GM21447 (cell line): ENCODE measurements around the gene IL1F10.
A peak's percentile ranks its signal among the peaks of the same experiment; 100 is the strongest.

Source experiments
- ATAC-seq: cut with Tn5 transposase; IDR thresholded peaks from one replicate; pipeline ENCODE4 v1.9.1; 2021; ENCODE audit not compliant: unreplicated experiment

The IL1F10 gene

DNA sequence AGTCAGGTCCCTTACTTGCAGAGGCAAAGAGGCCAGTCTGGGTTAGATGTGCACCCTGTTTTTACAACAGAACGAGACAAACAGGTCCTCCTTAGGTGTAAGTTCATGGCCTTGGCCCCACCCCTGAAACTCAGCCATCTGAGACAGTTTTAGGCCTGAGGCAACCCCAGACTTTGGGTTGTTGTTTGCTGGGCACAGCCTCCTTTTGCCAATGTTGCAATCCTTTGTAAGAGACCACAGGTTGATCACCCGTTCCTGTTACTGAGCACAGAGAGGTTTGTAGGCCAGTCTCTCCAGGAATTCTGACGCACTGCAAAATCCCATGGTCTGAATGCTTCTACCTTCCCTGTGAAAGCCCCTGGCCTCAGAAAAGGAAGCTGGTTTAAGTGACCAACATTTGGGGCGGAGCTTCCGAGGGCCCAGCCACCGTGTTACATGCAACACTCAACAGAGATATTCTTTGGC lies 44.1 kb downstream of the IL1F10 start:
- ATAC-seq, result no peak

GRCh38 chr2:113112441-113112840 lies 44.7 kb downstream of the IL1F10 start:
- ATAC-seq, result no peak

DNA sequence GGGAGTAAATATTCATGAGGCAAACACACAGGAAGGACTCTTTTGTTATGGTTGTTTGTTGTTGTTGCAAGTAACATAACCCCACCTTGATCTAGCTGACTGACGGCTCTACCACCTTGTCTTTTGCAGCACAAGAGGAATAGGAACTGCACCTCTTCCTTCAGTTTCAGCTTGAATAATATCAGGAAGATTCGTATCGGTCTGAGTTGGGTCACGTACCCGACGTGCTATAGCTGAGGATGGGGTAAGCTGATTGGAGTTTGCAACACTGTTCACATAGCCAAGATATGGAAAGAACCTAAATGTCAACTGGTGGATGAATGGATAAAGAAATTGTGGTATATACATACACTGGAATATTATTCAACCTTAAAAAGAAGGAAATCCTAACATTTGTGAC lies 45.1 kb downstream of the IL1F10 start:
- no peak for ATAC-seq

- no peak for ATAC-seq
These were observed 46.0 kb downstream of the IL1F10 start for GRCh38 chr2:113113807-113114206.

- ATAC-seq, result no peak
These were observed 46.6 kb downstream of the IL1F10 start for GRCh38 chr2:113114224-113114945.

GRCh38 chr2:113114996-113115395 lies 47.2 kb downstream of the IL1F10 start:
- no peak for ATAC-seq

DNA sequence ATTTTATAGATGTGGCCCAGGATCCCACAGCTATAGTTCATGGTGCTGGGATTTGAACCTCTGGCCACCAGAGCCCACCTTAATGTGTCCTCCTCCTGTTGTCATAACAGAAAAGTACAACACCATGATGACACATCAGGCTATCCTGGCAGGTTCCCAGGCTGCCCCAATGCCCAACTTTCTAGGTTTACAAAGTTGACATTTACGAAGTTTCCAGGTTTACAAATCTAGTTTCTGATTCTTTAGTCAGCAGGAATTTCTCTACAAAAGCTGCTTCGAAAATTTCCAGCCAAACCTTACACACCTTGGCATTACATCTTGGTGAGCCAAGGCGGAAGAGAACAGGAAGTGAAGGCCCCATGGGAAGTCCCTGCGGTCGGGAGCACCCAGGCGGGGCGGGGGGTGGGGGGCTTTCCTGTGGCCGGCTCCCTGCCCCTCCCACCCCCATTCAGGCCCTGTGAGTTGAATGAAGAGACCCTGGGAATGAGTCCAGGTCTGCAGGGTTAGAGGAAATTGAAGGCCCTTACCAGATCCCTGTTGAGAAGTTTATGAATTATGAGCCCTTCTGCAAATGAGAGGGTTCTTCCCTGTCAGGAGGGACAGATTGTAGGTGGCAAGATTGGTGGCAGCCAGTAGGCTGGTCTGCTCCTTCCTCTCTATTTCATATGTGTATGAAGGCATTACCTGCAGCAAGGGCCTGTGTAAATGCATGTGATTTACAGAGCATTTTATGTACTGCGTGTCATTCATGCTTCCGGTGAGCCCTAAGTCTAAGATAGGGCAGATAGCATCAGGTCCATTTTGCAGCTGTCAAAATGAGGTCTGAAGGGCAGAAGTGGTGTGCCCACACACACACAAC lies 48.6 kb downstream of the IL1F10 start:
- ATAC-seq, result no peak

DNA sequence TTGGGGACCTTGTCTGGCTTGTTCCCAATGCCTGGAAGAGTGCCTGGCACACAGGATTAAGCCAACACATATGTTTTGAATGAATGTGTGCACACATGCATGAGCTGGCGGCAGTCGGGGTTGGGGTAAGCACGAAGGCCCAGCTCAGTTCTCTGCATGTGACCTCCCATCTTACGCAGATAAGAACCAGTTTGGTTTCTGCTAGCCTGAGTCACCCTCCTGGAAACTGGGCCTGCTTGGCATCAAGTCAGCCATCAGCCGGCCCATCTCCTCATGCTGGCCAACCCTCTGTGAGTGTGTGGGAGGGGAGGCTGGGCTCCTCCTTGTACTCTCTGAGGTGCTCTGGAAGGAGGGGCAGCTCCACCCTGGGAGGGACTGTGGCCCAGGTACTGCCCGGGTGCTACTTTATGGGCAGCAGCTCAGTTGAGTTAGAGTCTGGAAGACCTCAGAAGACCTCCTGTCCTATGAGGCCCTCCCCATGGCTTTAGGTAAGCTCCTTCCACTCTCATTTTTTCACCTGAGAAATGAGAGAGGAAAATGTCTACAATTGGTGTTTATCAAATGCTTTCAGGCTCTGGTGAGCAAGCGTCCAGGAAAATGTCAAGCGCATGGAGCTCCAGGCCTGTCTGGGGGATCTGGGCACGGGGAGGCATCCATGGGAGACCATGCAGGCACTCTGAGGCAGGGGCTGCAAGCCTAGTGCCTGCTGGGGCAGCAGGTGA lies 49.9 kb downstream of the IL1F10 start:
- no peak for ATAC-seq

DNA sequence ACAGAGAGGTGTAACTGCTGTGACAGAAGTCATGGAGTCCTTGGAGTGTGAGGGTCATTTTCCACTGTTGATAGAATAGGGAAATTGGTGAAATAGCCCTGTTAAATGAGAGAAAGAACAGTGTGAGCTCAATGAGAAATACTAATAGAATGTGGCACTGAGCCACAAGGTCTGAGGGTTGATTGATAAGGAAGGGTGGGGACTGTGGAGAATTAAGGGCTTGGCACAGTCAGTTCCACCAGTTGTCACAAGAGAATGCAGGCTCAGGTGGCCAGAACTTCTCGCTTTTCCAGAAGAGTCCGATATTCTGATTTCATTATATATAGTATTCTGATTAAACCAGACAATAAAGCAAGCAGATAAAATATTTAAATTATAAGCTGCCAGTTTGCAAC lies 50.5 kb downstream of the IL1F10 start:
- ATAC-seq, result no peak

DNA sequence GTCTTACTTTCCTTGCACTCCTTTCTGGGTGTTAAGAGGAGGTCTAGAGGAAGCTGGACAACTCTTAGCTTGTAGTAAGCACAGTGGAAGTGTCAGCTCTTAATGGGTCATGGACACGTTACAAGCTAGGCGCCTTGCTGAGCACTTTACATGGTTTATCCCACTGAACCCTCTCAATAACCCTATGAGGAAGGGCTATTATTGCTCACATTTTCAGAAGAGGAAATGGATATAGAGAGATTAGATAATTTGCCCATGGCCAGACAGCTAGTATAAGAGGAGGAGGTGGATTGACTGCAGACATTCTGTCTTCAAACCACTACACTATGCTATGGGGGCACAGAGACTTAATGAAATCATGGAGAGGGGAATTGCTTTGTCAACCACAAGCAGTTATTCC lies 51.3 kb downstream of the IL1F10 start:
- ATAC-seq, result no peak

DNA sequence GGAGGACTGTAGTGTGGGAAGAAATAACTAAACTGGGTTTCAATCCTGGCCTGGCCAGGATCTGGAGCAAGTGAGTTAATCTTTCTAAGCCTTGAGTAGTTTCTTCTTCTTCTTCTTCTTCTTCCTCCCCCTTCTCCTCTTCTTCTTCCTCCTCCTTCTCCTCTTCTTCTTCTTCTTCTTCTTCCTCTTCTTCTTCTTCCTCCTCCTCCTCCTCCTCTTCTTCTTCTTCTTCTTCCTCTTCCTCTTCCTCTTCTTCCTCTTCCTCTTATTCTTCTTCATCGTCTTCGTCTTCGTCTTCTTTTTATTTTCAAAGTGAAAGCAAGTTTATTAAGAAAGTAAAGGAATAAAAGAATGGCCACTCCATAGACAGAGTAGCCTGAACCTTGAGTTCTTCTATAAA lies 53.1 kb downstream of the IL1F10 start:
- ATAC-seq, result no peak

GRCh38 chr2:113122364-113122763 lies 54.6 kb downstream of the IL1F10 start:
- ATAC-seq, result no peak

DNA sequence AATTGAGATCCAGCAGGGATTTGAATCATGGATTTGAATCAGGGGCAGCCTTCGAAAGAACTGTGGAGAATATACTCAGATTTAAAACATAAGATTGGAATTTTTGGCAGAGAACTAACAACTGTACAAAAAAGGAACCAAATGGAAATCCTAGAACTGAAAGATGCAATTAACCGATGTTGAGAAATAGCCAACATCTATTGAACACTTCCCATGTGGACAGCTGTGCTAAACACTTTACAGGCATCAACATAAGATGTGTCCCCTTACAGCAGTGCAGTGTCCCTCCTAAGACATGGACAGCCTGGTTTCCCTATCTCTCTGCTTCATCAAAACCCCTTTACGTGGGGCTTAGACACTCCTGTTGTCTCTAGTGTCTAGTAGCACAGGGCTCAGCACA lies 56.0 kb downstream of the IL1F10 start:
- ATAC-seq, result no peak

- peak; percentile 56 for ATAC-seq
These were observed 56.6 kb downstream of the IL1F10 start for GRCh38 chr2:113124181-113124961.
